ENCODE data around the gene HKDC1.
"Not testable (repeated sequence)": the region's sequence is repeated elsewhere in the genome, so short reads cannot be mapped to it uniquely, and the experiment has no call there.

HKDC1 gene

GRCh38 chr10:69240455-69240854 is 20.3 kb downstream of the HKDC1 start:
- H3K9me3 ChIP-seq: no peaks in the 10 kb centered on the region
- H3K27ac ChIP-seq: no peak overlapping the region
- H3K9ac ChIP-seq: no peak overlapping the region
- no peak overlapping the region for H3K4me3 ChIP-seq
- H3K4me2 ChIP-seq: no peak overlapping the region
- H4K20me1 ChIP-seq: no peaks in the 10 kb centered on the region
- H3K36me3 ChIP-seq: no peaks in the 10 kb centered on the region
- no peak for TF ChIP-seq Cebpa-rat (IDR thresholded peaks at IDR 0.05)
- peaks cover 17% of the 10 kb centered on the region for H3K4me1 ChIP-seq
- no peaks in the 10 kb centered on the region for H3K27me3 ChIP-seq

- no peaks in the 10 kb centered on the region for H4K20me1 ChIP-seq
- H3K4me1 ChIP-seq: peaks cover 17% of the 10 kb centered on the region
- no peaks in the 10 kb centered on the region for H3K9me3 ChIP-seq
- H3K4me3 ChIP-seq: no peak overlapping the region
- H3K36me3 ChIP-seq: no peaks in the 10 kb centered on the region
- no peak for TF ChIP-seq Cebpa-rat (IDR thresholded peaks at IDR 0.05)
- no peak overlapping the region for H3K9ac ChIP-seq
- H3K4me2 ChIP-seq: no peak overlapping the region
- no peak overlapping the region for H3K27ac ChIP-seq
- no peaks in the 10 kb centered on the region for H3K27me3 ChIP-seq
Measured at GRCh38 chr10:69241575-69241974, 21.4 kb downstream of the HKDC1 start.

- no peak for TF ChIP-seq Cebpa-rat (IDR thresholded peaks at IDR 0.05)
Measured at GRCh38 chr10:69242040-69242851, 22.1 kb downstream of the HKDC1 start.

GRCh38 chr10:69242852-69243212 is 22.7 kb downstream of the HKDC1 start:
- Histone ChIP-seq H3K36me3 (no peaks in the 10 kb centered on the region), H3K4me1 (peaks cover 17% of the 10 kb centered on the region), H3K27me3 (no peaks in the 10 kb centered on the region), H4K20me1 (no peaks in the 10 kb centered on the region), H3K27ac (no peak overlapping the region), H3K9ac (no peak overlapping the region), H3K4me3 (no peak overlapping the region), H3K9me3 (no peaks in the 10 kb centered on the region), H3K4me2 (peak overlapping the region; percentile 11)
- no peak for TF ChIP-seq Cebpa-rat (IDR thresholded peaks at IDR 0.05)

More at GRCh38 chr10:69242040-69242851, 22.1 kb downstream of the HKDC1 start:
- Histone ChIP-seq H3K4me3 (no peak overlapping the region), H3K36me3 (no peaks in the 10 kb centered on the region), H3K9ac (no peak overlapping the region), H4K20me1 (no peaks in the 10 kb centered on the region), H3K27ac (no peak overlapping the region), H3K9me3 (no peaks in the 10 kb centered on the region), H3K4me1 (peaks cover 17% of the 10 kb centered on the region), H3K4me2 (peak overlapping the region; percentile 11; the same call in 1 of the 2 replicates), H3K27me3 (no peaks in the 10 kb centered on the region)

GRCh38 chr10:69243817-69244216 is 23.7 kb downstream of the HKDC1 start:
- no peak overlapping the region for H3K27ac ChIP-seq
- H3K4me3 ChIP-seq: no peak overlapping the region
- no peak overlapping the region for H3K9ac ChIP-seq
- H3K4me2 ChIP-seq: no peak overlapping the region
- no peaks in the 10 kb centered on the region for H3K9me3 ChIP-seq
- TF ChIP-seq Cebpa-rat (IDR thresholded peaks at IDR 0.05): no peak
- H3K27me3 ChIP-seq: no peaks in the 10 kb centered on the region
- H3K36me3 ChIP-seq: no peaks in the 10 kb centered on the region
- H3K4me1 ChIP-seq: peaks cover 17% of the 10 kb centered on the region
- H4K20me1 ChIP-seq: no peaks in the 10 kb centered on the region

GRCh38 chr10:69246036-69246435 is 25.9 kb downstream of the HKDC1 start:
- Histone ChIP-seq H3K9me3 (no peaks in the 10 kb centered on the region; the same call in 1 of the 2 replicates), H3K36me3 (no peaks in the 10 kb centered on the region), H3K4me3 (no peak overlapping the region), H3K4me1 (peaks cover 19% of the 10 kb centered on the region), H4K20me1 (no peaks in the 10 kb centered on the region), H3K27me3 (no peaks in the 10 kb centered on the region), H3K27ac (no peak overlapping the region), H3K9ac (no peak overlapping the region), H3K4me2 (no peak overlapping the region)
- no peak for TF ChIP-seq Cebpa-rat (IDR thresholded peaks at IDR 0.05)

GRCh38 chr10:69246581-69247312 is 26.6 kb downstream of the HKDC1 start:
- Histone ChIP-seq H3K9me3 (no peaks in the 10 kb centered on the region; the same call in 1 of the 2 replicates), H3K4me1 (peaks cover 19% of the 10 kb centered on the region), H3K27me3 (no peaks in the 10 kb centered on the region), H3K36me3 (no peaks in the 10 kb centered on the region), H4K20me1 (no peaks in the 10 kb centered on the region), H3K9ac (no peak overlapping the region), H3K27ac (no peak overlapping the region), H3K4me2 (no peak overlapping the region), H3K4me3 (no peak overlapping the region)
- no peak for TF ChIP-seq Cebpa-rat (IDR thresholded peaks at IDR 0.05)

GRCh38 chr10:69247313-69247710 is 27.2 kb downstream of the HKDC1 start:
- no peaks in the 10 kb centered on the region for H3K36me3 ChIP-seq
- no peak for TF ChIP-seq Cebpa-rat (IDR thresholded peaks at IDR 0.05)
- no peaks in the 10 kb centered on the region for H3K27me3 ChIP-seq
- no peak overlapping the region for H3K9ac ChIP-seq
- no peak overlapping the region for H3K4me2 ChIP-seq
- H3K4me1 ChIP-seq: peaks cover 18% of the 10 kb centered on the region
- H3K9me3 ChIP-seq: no peaks in the 10 kb centered on the region; the same call in 1 of the 2 replicates
- H3K4me3 ChIP-seq: no peak overlapping the region
- H3K27ac ChIP-seq: no peak overlapping the region
- no peaks in the 10 kb centered on the region for H4K20me1 ChIP-seq

GRCh38 chr10:69248117-69248730 is 28.1 kb downstream of the HKDC1 start:
- Histone ChIP-seq H3K36me3 (no peaks in the 10 kb centered on the region), H3K9ac (no peak overlapping the region), H3K4me1 (peaks cover 9% of the 10 kb centered on the region), H4K20me1 (no peaks in the 10 kb centered on the region), H3K4me2 (no peak overlapping the region), H3K27ac (no peak overlapping the region), H3K9me3 (no peaks in the 10 kb centered on the region; the same call in 1 of the 2 replicates), H3K4me3 (no peak overlapping the region), H3K27me3 (no peaks in the 10 kb centered on the region)
- no peak for TF ChIP-seq Cebpa-rat (IDR thresholded peaks at IDR 0.05)

GRCh38 chr10:69250041-69250440 is 29.9 kb downstream of the HKDC1 start:
- Histone ChIP-seq H3K27ac (no peak overlapping the region), H3K9ac (no peak overlapping the region), H3K27me3 (no peaks in the 10 kb centered on the region), H4K20me1 (no peaks in the 10 kb centered on the region), H3K9me3 (no peaks in the 10 kb centered on the region; the same call in 1 of the 2 replicates), H3K36me3 (no peaks in the 10 kb centered on the region), H3K4me3 (no peak overlapping the region), H3K4me2 (peak overlapping the region; percentile 40), H3K4me1 (peaks cover 8% of the 10 kb centered on the region)
- no peak for TF ChIP-seq Cebpa-rat (IDR thresholded peaks at IDR 0.05)

GRCh38 chr10:69251417-69251816 is 31.3 kb downstream of the HKDC1 start:
- H3K4me2 ChIP-seq, H3K27ac ChIP-seq, H3K27me3 ChIP-seq, H3K9ac ChIP-seq, H3K4me3 ChIP-seq, H3K36me3 ChIP-seq, H3K4me1 ChIP-seq, H4K20me1 ChIP-seq, H3K9me3 ChIP-seq: not testable (repeated sequence)
